Measurements from ENCODE around the gene DLX3. TPM values are rescaled to one million over a fixed set of nuclear protein-coding genes. Genes with fewer than 3 reads are reported as not detected.

DLX3 gene
- total and polyA plus RNA-seq, 2 of the 8 experiments (the other 6 are each of a cell fraction or from before 2014, with no cell fraction given): 0.15 to 0.20 TPM

DNA sequence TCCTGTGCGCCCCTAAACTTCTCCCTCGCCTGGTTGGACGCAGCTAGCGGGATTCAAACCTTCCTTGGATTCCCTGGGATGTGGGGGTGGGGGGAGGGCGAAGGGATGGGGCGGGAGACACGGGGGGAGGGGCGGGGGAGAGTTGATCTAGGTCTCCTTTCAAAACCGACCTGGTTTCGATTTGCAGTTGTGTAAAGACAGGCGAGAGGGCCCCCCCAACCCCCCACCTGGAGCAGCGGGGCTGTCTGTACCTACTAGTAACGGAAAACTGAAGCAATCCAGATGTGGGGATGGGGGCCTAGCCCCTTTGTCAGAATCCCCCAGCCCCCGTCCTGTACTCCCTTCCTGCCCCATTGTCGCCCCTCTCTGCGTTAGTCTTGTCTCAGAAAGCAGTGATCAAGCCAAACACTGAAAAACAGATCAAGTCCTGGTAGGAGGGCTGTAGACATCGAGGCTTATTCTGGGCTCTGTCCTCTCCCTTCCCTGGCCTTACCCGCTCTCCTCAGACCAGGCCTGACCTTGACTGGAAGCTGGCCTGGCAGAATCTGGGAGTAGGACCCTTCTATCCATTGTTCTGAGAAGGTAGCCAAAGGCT is 25.1 kb downstream of the DLX3 start:
- Histone ChIP-seq H2BK5ac (ENCODE audit: low read depth, low read length) (no peak overlapping the region), H3K14ac (ENCODE audit: insufficient read length) (no peak overlapping the region), H3K79me2 (ENCODE audit: control insufficient read depth in 1 of 2, insufficient read depth in 2 of 2, low read length in 2 of 2) (no peaks in the 10 kb centered on the region), H2BK120ac (replicated peaks; ENCODE audit: low read depth, low read length) (no peak overlapping the region), H3K27ac (ENCODE audit: low read depth, low read length) (no peak overlapping the region), H2AK5ac (ENCODE audit: low read depth, low read length) (no peak overlapping the region), H3K4ac (replicated peaks; ENCODE audit: insufficient read length, low read depth, low read length) (no peak overlapping the region), H3K4me1 (replicated peaks in 1 of 4; ENCODE audit: control insufficient read depth in 3 of 4, insufficient read depth in 4 of 4, low read length in 3 of 4) (peaks cover 0 to 35% (median 23%) of the 10 kb centered on the region in 4 experiments; a peak in 6 of 7 replicates), H2BK12ac (ENCODE audit: low read depth, low read length) (peak overlapping the region; percentile 29; the same call in 1 of the 2 replicates), H2BK15ac (ENCODE audit: low read length) (no peak overlapping the region), H3K9ac (replicated peaks in 1 of 4; ENCODE audit: extremely low read depth in 1 of 4, low read depth in 3 of 4, low read length in 3 of 4) (no peak overlapping the region), H2BK20ac (ENCODE audit: low read length) (no peak overlapping the region), H3K4me2 (ENCODE audit: insufficient read depth in 1 of 2, low read depth in 2 of 2, low read length in 2 of 2) (peak overlapping the region; percentile 68 to 76), H4K91ac (replicated peaks; ENCODE audit: insufficient read length, low read length) (no peak overlapping the region), H3K23ac (ENCODE audit: insufficient read length) (no peak overlapping the region), H3K23me2 (ENCODE audit: low read depth, low read length) (peaks cover 14% of the 10 kb centered on the region), H3K27me3 (replicated peaks in 1 of 4; ENCODE audit: control insufficient read depth in 3 of 4, extremely low read depth in 1 of 4, insufficient read depth in 3 of 4, low read length in 3 of 4) (peaks cover 87 to 100% (median 96%) of the 10 kb centered on the region in 4 experiments), H3K18ac (ENCODE audit: extremely low read depth, low read length) (no peak overlapping the region), H3K56ac (replicated peaks; ENCODE audit: insufficient read length, low read depth, low read length) (no peak overlapping the region), H3K79me1 (ENCODE audit: low read depth, low read length) (no peaks in the 10 kb centered on the region), H3K9me3 (ENCODE audit: insufficient read depth in 2 of 2, low read depth in 1 of 2, low read length in 1 of 2) (no peaks in the 10 kb centered on the region; a peak in 1 of 4 replicates), H4K20me1 (replicated peaks in 1 of 2; ENCODE audit: control insufficient read depth in 1 of 2, insufficient read depth in 2 of 2, low read length in 2 of 2) (peaks cover 19 to 35% of the 10 kb centered on the region in 2 experiments), H4K8ac (ENCODE audit: extremely low read depth, insufficient read depth, low read length) (no peak overlapping the region; the same call in 1 of the 2 replicates), H3K4me3 (ENCODE audit: extremely low read depth in 1 of 4, insufficient read depth in 2 of 4, low read depth in 3 of 4, low read length in 4 of 4) (peak overlapping the region; percentile 33 to 78 (median 52); a peak in 7 of 8 replicates), H2AFZ (ENCODE audit: low read length) (no peak overlapping the region), H4K5ac (ENCODE audit: insufficient read length, low read depth, low read length) (no peak overlapping the region), H3K36me3 (ENCODE audit: control insufficient read depth in 2 of 4, insufficient read depth in 4 of 4, low read length in 3 of 4) (peaks cover 0 to 8% (median 0%) of the 10 kb centered on the region in 4 experiments; a peak in 2 of 8 replicates)
- FAIRE-seq: no peak
- DNase-seq (ENCODE audit: low read depth in 1 of 2, low spot score in 2 of 2): no peak
- 7% methylated on average over 6 of the region's 18 CpGs; no CpG with 5 or more reads in 1 of the 2 experiments for WGBS, 2 experiments (ENCODE audit: extremely low coverage in 1 of 2, insufficient coverage in 1 of 2, insufficient read length in 1 of 2, insufficient replicate concordance in 2 of 2, low coverage in 1 of 2, low lambda C conversion rate in 2 of 2, missing lambda C conversion rate in 1 of 2)
- ChIA-PET CTCF (ENCODE audit: partially characterized antibody) (interaction anchor here (0.9 to 15.2 kb wide), 8 partner anchors 9 to 109 kb away, joined by 3 to 398 read pairs (median 4); partner anchors contain the start of gene DLX3), POLR2A (ENCODE audit: partially characterized antibody) (interaction anchor here (1.2 kb wide), 1 partner anchor 24 kb away, joined by 5 read pairs; no protein-coding TSS in a partner anchor)
- TF ChIP-seq SP1 (IDR thresholded peaks at IDR 0.05; ENCODE audit: low read depth, low read length): no peak
- no peak for TF ChIP-seq SAP30 (IDR thresholded peaks at IDR 0.05; ENCODE audit: insufficient read depth, insufficient replicate concordance, low read length)
- no peak for TF ChIP-seq CHD2 (IDR thresholded peaks at IDR 0.05; ENCODE audit: low read length)
- TF ChIP-seq RXRA (IDR thresholded peaks at IDR 0.05; ENCODE audit: insufficient read depth, low read depth, low read length): no peak
- TF ChIP-seq, protein P1, sequence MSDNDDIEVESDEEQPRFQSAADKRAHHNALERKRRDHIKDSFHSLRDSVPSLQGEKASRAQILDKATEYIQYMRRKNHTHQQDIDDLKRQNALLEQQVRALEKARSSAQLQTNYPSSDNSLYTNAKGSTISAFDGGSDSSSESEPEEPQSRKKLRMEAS (IDR thresholded peaks at IDR 0.05): no peak
- TF ChIP-seq EZH2 (IDR thresholded peaks at IDR 0.05; ENCODE audit: low read depth, low read length, severe bottlenecking): no peak
- TF ChIP-seq RNF2 (IDR thresholded peaks at IDR 0.05; ENCODE audit: borderline replicate concordance, low read depth, low read length, missing control alignments, poor library complexity, severe bottlenecking): no peak
- TF ChIP-seq JUND (IDR thresholded peaks at IDR 0.05; ENCODE audit: low read length): no peak
- TF ChIP-seq POLR2AphosphoS5 (IDR thresholded peaks at IDR 0.05; ENCODE audit: low read depth, low read length): no peak
- TF ChIP-seq YY1 (IDR thresholded peaks at IDR 0.05; ENCODE audit: low read depth, low read length): no peak
- no peak for TF ChIP-seq BRCA1 (IDR thresholded peaks at IDR 0.05; ENCODE audit: low read depth, low read length)
